Dermis blood vessel endothelial cell (primary cell): ENCODE measurements around the gene SRRM2. TPM values are rescaled to one million over a fixed set of nuclear protein-coding genes. Genes with fewer than 3 reads are reported as not detected.

ENCODE experiments used
- DNase-seq: peaks from one replicate; pipeline ENCODE4 v3.0.0; 2010
- total RNA-seq: library from RNA; depleted of rRNA; stranded (reverse); fragments of >200 nt; gene quantifications from 2 replicates; pipeline ENCODE4 v1.2.3, GENCODE V29; 2014

Gene SRRM2
- total RNA-seq, 1 donor from 2014 or later: 66.2 TPM

- no peak for DNase-seq
Measured at GRCh38 chr16:2803545-2804195, 51.2 kb downstream of the SRRM2 start.

GRCh38 chr16:2804728-2805127 lies 52.3 kb downstream of the SRRM2 start:
- no peak for DNase-seq

- no peak for DNase-seq
Measured at GRCh38 chr16:2806286-2806685, 53.8 kb downstream of the SRRM2 start.

DNA sequence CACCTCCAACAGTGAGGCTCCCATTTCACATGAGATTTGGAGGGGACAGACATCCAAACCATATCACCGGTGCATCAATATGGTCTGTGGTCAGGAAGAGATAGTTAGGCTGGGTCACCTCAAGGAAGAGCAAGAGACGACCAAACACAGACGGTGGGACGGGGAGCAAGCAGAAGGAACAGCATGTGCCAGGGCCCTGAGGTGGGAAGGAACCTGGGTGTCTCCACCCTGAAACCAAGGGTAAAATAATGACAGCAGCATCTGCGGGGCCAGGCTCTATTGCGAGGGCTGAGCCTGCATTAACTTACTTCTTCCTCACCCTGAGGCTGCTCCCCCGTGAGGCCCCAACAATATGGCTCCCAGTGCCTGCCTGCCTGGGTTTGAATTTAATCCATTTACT lies 55.7 kb downstream of the SRRM2 start:
- no peak for DNase-seq

DNA sequence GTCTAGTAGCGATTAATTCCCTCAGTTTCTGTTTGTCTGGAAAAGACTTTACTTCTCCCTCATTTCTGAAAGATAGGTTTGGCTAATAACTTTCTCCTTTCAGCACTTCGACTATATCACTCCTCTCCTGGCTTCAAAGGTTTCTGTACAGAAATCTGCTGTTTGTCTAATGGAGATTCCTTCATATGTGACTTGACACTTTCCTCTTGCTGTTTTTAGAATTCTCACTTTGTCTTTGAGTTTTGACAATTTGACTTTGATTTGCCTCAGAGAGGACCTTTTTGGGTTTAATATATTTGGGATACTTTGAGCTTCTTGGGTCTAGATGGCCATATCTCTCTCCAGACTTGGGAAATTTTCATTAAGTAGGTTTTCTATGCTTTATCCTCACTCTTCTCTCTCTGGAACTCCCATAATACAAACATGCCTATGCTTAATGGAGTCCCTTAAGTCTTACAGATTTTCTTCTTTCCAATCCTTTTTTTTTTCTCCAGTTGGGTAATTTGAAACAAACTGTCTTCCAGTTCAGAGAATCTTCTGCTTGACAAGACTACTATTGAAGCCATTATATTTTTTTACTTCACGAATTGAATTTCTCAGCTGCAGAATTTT lies 56.8 kb downstream of the SRRM2 start:
- no peak for DNase-seq

GRCh38 chr16:2810651-2811050 lies 58.2 kb downstream of the SRRM2 start:
- no peak for DNase-seq

DNA sequence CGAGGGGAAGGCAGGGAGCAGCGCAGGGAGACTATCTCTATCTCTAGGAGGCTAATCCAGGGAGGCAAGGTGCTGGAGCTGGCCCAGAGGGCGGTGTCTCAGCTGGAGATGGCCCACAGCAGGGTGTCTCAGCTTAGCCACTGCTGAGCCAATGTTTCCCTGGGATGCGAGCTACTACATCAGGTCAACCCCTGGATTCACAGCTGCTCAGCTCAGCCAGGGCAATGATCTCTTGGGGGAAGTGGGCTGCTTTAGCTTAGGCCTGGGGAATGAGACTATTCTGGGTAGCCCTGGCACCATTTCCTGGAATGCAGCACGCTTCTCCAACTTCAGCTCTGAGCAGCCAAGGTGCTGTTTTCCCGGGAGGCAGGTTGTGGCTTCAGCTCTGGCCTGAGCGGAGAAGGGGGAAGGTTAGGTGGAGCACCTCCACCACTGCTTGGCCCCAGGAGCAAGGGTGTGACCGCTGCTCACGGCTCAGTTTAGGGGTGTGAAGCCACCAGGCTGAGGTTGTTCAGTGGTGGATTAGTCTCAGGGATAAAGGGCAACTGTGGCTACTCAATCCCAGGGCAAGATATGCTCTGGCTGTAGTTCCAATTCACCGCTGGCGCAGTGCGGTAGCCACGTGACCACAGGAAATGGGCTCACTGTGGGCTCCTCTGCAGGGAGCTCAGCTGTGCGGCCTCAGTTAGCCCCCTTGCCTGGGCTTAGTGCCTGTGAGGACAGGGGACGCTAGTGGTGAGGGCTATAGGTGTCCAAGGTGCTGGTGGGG lies 59.4 kb downstream of the SRRM2 start:
- DNase-seq: no peak

DNA sequence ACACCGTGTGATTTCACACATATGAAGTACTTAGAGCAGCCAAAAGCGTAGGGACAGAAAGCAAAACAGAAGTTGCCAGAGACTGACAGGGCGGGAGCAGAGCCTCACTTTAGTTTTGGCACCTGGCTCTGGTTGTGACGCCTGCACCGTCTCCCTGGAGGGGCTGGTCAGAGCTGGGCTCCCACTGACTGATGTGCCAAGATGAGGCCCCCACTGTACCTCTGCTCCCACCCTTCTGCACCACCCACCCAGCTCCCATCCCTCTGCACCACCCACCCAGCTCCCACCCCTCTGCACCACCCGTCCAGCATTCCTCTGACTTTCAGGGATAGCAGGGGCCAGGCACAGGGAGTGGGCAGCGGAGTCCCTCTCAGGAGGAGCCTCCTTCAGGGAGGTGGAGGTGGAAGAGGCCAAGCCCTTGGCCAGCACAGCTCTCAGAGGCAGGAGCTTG lies 61.4 kb downstream of the SRRM2 start:
- DNase-seq: no peak

DNA sequence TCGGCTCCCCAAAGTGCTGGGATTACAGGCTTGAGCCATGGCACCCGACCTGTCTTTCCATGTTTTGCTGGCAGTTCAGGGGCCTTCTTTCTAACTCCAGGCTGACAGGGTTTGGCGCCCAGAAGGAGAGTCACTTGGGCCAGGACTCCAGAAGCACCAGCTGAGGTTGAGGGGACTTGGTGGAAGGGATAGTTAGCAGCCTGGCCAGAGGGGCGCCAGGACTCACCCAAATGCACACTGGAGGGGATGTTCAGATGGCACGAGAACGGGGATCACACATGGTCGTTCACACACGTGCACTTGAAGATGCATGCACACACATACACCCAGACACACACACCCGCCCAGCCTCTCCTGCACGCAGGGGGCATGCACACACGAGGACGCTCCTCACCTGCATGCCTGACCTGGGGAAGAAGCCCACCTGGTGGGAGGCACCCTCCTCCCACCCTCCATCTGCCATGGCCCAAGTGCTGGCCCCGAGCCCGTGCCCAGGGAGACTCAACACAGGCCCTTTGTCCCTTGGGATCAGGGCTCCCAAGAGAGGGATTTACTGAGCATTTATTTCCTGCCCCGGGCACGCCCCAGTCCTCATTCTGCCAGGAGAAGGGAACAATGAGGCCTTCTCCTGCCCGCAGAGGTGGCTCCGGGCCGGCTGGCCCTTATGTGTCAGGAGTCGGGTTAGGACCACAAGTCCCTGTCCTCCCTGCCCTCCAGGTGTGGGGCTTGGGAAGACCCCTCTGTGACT lies 62.3 kb downstream of the SRRM2 start:
- DNase-seq: no peak

DNA sequence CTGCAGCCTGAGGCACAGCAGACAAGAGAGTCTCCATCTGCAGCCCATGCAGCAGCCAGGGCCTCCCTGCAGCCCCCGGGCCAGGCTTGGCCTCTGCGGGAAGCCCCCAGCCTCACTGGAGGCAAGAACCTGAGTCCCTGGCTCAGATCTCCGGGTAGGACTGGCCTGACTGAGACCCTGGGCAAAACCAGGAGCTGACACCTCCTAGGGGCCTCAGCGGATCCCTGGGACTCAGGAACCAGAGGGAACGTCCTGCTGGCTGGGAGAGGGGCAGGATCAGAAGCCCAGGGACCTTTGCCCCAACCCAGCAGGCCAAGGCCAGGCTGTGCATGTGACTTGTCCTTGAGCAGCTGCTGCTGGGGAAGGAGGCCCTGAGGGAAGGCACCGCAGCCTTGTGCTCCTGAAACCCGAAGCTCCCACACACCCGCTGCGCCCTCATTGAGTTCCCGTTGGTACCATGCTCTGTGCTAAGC lies 62.9 kb downstream of the SRRM2 start:
- no peak for DNase-seq

DNA sequence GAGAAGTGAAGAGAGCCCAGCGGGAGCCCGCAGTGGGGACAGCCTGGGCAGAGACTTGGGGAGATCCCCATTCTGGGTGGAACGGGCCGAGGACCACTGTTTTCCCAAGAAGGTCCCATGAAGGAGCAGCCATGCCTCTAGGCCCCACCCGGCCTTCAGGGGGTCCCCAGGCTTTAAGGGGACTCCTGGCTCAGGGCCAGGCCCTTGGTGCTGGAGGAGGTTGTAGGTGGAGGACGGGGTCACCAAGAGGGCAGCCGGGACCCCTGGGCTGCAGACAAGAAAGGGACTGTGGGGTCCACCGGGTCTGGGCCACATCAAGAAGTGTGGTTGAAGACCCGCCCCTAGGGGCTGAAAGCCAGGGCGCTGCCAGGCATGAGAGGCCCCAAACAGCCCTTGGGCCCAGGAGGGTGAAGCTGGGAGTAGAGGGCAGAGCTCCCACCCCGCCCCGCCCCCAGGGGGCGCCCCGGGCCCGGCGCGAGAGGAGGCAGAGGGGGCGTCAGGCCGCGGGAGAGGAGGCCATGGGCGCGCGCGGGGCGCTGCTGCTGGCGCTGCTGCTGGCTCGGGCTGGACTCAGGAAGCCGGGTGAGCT lies 64.4 kb downstream of the SRRM2 start, which contains the start of gene PRSS21:
Gene PRSS21 (plus strand): TSS at position 487 of the 589 bp plus-strand sequence. CDS start 32 bp downstream, at position 519.
- DNase-seq: no peak

GRCh38 chr16:2817340-2818271 lies 65.2 kb downstream of the SRRM2 start:
- DNase-seq: no peak

GRCh38 chr16:2818272-2818876 lies 65.9 kb downstream of the SRRM2 start:
- no peak for DNase-seq

- DNase-seq: no peak
Measured at GRCh38 chr16:2819179-2819938, 66.9 kb downstream of the SRRM2 start.

DNA sequence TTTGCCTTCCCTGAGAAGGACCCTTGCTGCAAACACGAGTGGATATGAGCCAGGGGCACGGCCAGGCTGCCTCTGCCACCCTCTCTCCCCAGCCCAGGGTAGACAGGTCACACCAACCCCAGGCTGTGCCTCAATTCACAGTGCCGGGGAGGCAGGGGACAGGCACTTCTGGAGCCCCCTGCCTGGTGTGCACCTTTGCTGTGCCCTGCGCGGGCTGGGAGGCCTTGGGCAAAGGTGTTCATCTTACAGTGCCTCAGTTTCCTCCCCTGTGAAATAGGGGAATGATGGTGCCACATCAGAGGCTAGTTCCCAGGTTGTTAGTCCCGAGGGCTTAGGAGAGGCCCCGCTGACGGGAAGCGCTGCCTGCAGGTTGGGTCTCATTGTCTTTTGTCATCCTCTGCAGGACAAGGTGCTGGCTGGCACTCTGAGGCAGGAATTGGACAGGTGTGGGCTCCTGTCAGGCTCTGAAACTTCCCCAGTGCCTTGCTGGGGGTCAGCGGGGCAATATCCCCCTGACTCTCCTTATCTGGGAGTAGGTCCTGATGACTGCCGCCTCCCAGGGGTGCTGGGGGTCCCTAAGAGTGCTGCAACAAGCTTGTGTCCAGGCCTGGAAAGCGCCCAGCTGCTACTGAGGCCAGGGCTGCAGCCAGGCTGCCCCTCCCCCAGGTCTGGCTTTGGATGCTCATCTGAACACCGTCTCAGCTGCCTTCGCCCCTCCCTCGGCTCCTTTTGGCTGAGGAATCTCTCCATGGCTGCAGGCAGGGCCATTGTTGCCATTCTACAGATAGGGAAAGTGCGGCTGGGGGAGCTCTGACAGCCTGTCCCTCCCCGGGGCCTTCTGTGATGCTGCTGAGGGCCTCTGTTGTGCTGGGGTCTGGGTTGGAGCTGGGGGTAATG lies 67.7 kb downstream of the SRRM2 start:
- DNase-seq: no peak
